Adrenal gland (tissue), 12 donors: ENCODE results near the gene CDH4. TPM values are rescaled to one million over a fixed set of nuclear protein-coding genes. Genes with fewer than 3 reads are reported as not detected.

Source experiments
- DNase-seq, 7 donors: peaks; one replicate each; pipeline ENCODE4 v3.0.0-alpha.2; 2019 to 2020
- H3K27ac ChIP-seq, 5 donors: fragments of 200-600 bp; sonication (generic) in 4 of 5; 1 replicate in 3 of 5; 2 replicates in 2 of 5; pipeline versions ENCODE4 v1.5.1 to v1.8.0; 2016 to 2020; ENCODE audit warnings: mild to moderate bottlenecking in 1 of 5
- H3K27me3 ChIP-seq: fragments of 200-600 bp; 2 replicates; pipeline ENCODE4 v1.8.0; 2021
- H3K36me3 ChIP-seq, 2 donors: fragments of 200-600 bp; replicated peaks in 1 of 2; 1 replicate in 1 of 2; 2 replicates in 1 of 2; pipeline versions ENCODE4 v1.5.1 to v1.8.0; 2018 to 2022
- H3K4me1 ChIP-seq, 2 donors: fragments of 200-600 bp; replicated peaks in 1 of 2; 1 replicate in 1 of 2; 2 replicates in 1 of 2; pipeline versions ENCODE4 v1.5.1 to v1.8.0; 2018 to 2021
- H3K4me3 ChIP-seq, 4 donors: fragments of 200-600 bp; sonication (generic) in 3 of 4; one replicate each; pipeline ENCODE4 v1.5.1; 2016 to 2018
- H3K9me3 ChIP-seq, 3 donors: fragments of 200-600 bp; sonication (generic) in 1 of 3; replicated peaks in 1 of 3; 1 replicate in 2 of 3; 2 replicates in 1 of 3; pipeline versions ENCODE4 v1.5.1 to v1.8.0; 2016 to 2021
- POLR2A ChIP-seq, 2 donors: fragments of 450-650 bp; IDR thresholded peaks; one replicate each; pipeline ENCODE4 v1.6.1; 2017; ENCODE audit warnings: antibody characterized with exemption in 2 of 2, mild to moderate bottlenecking in 2 of 2, moderate library complexity in 1 of 2
- WGBS, 4 donors: extraction: QIAGEN DNeasy Blood & Tissue Kit in 2 of 4; methylation state at CpG; one replicate each; pipeline versions ENCODE4 v1.1.5 to v1.1.7; 2013 to 2017; 5-methylcytosine and 5-hydroxymethylcytosine counted together
- intact Hi-C, 2 donors: fragments of 100-400 bp; cut with DNase I; formaldehyde crosslinking; loops; one replicate each; pipeline versions ENCODE4 v1.14.1 to v1.15.0; 2022 to 2023
- polyA plus RNA-seq, 3 donors: library from polyadenylated mRNA; stranded (reverse); fragments of 200-250 nt in 2 of 3; fragments of 350-450 nt in 1 of 3; fragmentation: Illumina TruSeq in 1 of 3; extraction: RNeasy Lipid Tissue Mini Kit (QIAGEN cat#74804) in 1 of 3; gene quantifications; one replicate each; pipeline ENCODE4 v1.2.3, GENCODE V29; 2013 to 2014
- total RNA-seq, 9 donors: library from RNA; depleted of rRNA in 4 of 9; stranded (reverse); fragments of >200 nt in 4 of 9; fragments of 120-200 nt in 1 of 9; fragmentation: NEBNext Ultra II Directional in 1 of 9; extraction: Animal tissue kit (Norgen Biotek cat#: 25700) in 1 of 9; gene quantifications; one replicate each; pipeline versions ENCODE4 v1.1.0 to v1.2.4, GENCODE V29; 2013 to 2023
- TF ChIP-seq, protein P1 (sequence below), 6 experiments: fragments of 450-650 bp in 4 of 6; fragments of 200-600 bp in 2 of 6; sonication (generic) in 1 of 6; IDR thresholded peaks; 1 replicate in 5 of 6; 2 replicates in 1 of 6; pipeline versions ENCODE4 v1.5.1 to v1.8.0; 2016 to 2021; ENCODE audit warnings: antibody characterized with exemption in 6 of 6, mild to moderate bottlenecking in 2 of 6, moderate library complexity in 1 of 6
- donor health status: healthy with polysubstance abuse.
- donor health status: Bipolar disorder and iron deficiency.
- donor health status: DM: yes; HTN: yes; CAD: no.
- donor health status: DM: no; HTN: no; CAD: no.
- donor health status: DM: no; HTN: no; CAD: no.
- donor health status: DM: yes; HTN: yes; CAD: no.

Gene CDH4
- total and polyA plus RNA-seq, 12 donors = 0.08 to 0.53 (median 0.20) TPM; not detected in 3

DNA sequence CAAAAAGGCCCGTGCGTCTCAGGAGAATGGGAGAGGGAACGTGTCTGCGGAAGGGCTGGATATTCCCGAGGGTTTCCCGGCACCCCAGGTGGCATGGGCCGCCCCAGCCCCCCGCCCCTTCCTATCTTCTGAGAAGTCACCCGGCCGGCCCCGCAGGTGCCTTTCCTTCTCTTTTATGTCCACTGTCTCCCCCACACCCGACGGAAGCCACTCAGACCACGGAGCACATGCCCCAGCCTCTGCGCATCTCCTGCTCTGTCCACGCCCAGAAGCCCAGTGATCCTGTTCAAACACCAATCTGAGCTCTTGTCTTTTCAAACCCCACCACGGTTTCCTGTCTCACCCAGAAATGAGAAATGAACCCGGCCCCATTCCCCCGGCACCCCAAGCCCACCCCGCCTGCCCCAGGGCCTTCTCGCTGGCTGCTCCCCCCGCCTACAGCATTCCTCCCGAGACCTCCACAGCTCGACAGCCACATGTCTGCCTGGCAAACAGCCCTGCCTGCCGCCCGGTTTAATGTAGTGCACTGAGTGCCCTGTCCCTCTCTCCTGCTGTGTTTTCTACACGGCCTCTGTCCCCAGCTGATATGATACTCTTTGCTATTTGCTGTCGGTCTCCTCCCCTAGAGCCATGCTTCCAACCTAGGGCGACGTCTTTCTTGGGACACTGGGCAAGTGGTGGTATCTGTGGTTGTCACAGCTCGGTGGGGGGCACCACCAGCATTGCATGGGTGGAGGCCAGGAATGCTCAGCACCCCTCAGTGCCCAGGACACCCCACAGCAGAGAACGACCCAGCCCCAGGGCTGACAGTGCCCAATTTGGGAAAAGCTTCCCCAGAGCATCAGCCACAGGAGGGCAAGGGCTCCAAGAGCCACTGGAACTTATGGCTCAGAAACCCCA is 630.9 kb downstream of the CDH4 start:
- intact Hi-C loops = no loop called here
- H3K27me3 ChIP-seq = no peaks in the 10 kb centered on the region

DNA sequence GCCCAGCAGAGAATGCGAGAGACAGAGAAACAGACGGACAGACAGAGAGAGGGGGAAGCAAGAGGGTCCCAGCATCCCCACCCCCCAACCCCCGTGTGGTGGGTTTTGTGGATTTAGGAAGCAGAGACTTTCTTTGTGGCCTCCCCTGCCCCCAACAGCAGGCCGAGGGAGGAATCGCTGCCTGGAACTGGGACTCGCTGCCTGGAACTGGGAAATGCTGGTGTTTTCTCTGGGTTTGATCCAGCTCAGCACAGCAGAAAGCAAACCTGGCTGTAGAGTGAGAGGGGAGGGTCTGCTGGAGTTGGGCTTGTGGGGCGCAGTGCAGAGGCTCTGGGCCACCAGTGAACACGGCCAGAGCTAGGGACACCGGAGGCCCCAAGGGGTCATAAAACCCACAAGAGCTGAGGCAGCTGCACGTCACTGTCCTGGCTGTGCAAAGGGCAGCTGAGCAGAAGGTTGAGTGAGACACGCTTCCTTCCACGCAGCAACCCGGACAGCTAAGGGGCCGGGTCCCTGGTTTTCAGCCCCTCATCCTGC is 631.9 kb downstream of the CDH4 start:
- no peaks in the 10 kb centered on the region for H3K4me1 ChIP-seq
- no peak for TF ChIP-seq POLR2A (IDR thresholded peaks at IDR 0.05)
- TF ChIP-seq, protein P1, sequence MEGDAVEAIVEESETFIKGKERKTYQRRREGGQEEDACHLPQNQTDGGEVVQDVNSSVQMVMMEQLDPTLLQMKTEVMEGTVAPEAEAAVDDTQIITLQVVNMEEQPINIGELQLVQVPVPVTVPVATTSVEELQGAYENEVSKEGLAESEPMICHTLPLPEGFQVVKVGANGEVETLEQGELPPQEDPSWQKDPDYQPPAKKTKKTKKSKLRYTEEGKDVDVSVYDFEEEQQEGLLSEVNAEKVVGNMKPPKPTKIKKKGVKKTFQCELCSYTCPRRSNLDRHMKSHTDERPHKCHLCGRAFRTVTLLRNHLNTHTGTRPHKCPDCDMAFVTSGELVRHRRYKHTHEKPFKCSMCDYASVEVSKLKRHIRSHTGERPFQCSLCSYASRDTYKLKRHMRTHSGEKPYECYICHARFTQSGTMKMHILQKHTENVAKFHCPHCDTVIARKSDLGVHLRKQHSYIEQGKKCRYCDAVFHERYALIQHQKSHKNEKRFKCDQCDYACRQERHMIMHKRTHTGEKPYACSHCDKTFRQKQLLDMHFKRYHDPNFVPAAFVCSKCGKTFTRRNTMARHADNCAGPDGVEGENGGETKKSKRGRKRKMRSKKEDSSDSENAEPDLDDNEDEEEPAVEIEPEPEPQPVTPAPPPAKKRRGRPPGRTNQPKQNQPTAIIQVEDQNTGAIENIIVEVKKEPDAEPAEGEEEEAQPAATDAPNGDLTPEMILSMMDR (IDR thresholded peaks at IDR 0.05) = no peak
- intact Hi-C loops = no loop called here
- 36 to 60% (median 49%) methylated on average over 7 to 14 of the region's 14 CpGs for WGBS, 4 donors
- no peaks in the 10 kb centered on the region for H3K36me3 ChIP-seq
- no peaks in the 10 kb centered on the region for H3K9me3 ChIP-seq
- no peak overlapping the region for H3K4me3 ChIP-seq
- no peak for DNase-seq
- H3K27ac ChIP-seq = no peak overlapping the region
- H3K27me3 ChIP-seq = no peaks in the 10 kb centered on the region

More for the DNA sequence above, 630.9 kb downstream of the CDH4 start:
- Histone ChIP-seq H3K4me1 (no peaks in the 10 kb centered on the region), H3K27ac (no peak overlapping the region), H3K36me3 (no peaks in the 10 kb centered on the region), H3K4me3 (no peak overlapping the region), H3K9me3 (no peaks in the 10 kb centered on the region)
- DNase-seq = no peak
- TF ChIP-seq, protein P1 (IDR thresholded peaks at IDR 0.05) = no peak
- no peak for TF ChIP-seq POLR2A (IDR thresholded peaks at IDR 0.05)
- 60 to 72% (median 66%) methylated on average over 28 to 32 of the region's 32 CpGs for WGBS, 4 donors

DNA sequence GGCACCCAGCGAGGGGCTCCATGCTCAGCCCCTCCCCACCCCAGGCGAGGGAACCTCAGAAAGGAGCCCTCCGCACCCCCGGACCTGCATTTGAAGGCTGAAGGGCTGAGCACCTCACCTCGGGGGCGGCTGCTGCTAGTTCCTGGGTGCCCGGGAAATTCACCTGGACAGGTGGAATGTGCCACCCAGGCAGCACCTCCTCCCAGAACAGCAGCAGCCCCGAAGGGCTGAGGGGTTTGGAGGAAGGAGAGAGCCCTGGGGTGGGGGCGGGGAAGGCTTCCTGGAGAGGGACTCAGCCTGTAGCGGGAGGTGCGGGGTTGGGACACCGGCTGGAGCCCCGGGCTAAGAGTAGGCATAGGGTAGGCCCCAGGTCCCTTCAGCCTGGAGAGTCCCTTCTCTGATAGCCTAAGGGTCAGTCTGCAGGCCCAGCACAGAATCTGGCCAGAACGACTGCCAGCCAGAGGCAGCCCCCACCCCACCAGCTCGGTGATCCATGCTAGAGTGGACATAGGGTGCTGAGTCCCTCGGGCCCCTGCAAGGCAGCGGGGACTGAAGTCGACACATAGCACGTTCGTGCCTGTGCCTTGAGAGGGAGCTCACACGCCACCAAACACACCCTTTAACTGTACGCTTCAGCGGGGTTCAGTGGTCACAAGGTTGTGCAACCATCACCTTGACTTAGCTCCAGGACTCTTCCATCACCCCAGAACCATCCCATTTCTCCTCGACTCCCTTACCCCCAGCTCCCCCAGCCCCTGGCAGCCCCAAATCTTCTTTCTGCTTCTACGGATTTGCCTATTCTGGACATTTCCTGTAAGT is 632.7 kb downstream of the CDH4 start:
- no peak for TF ChIP-seq POLR2A (IDR thresholded peaks at IDR 0.05)
- TF ChIP-seq, protein P1 (IDR thresholded peaks at IDR 0.05) = no peak
- no peaks in the 10 kb centered on the region for H3K36me3 ChIP-seq
- no peak overlapping the region for H3K27ac ChIP-seq
- H3K9me3 ChIP-seq = no peaks in the 10 kb centered on the region
- intact Hi-C loops = no loop called here
- no peak overlapping the region for H3K4me3 ChIP-seq
- H3K27me3 ChIP-seq = no peaks in the 10 kb centered on the region
- WGBS, 4 donors = 72 to 86% (median 81%) methylated on average over 9 to 25 of the region's 25 CpGs
- H3K4me1 ChIP-seq = no peaks in the 10 kb centered on the region
- DNase-seq = no peak
